Gastroesophageal sphincter (tissue), 3 donors: ENCODE measurements around the gene CPEB2.

Experiments used
- CTCF ChIP-seq, 4 experiments: fragments of 200-600 bp in 2 of 4; fragments of 450-650 bp in 2 of 4; sonication (generic) in 1 of 4; IDR thresholded peaks; one replicate each; pipeline ENCODE4 v1.5.1; 2017 to 2019; ENCODE audit warnings: antibody characterized with exemption in 4 of 4, mild to moderate bottlenecking in 2 of 4, moderate library complexity in 2 of 4
- EP300 ChIP-seq: sonication (generic); formaldehyde crosslinking; IDR thresholded peaks from one replicate; pipeline ENCODE4 v1.6.1; 2017; ENCODE audit warnings: antibody characterized with exemption, mild to moderate bottlenecking
- POLR2A ChIP-seq, 2 donors: fragments of 450-650 bp; IDR thresholded peaks; one replicate each; pipeline ENCODE4 v1.6.1; 2017; ENCODE audit warnings: antibody characterized with exemption in 2 of 2, mild to moderate bottlenecking in 2 of 2, moderate library complexity in 1 of 2

- TF ChIP-seq POLR2A (IDR thresholded peaks at IDR 0.05) (no peak), CTCF (IDR thresholded peaks at IDR 0.05) (no peak), EP300 (no peak)
Measured at GRCh38 chr4:14985161-14985560, 17.1 kb upstream of the CPEB2 start.
